ENCODE measurements around the gene MAN1A2. TPM values are rescaled to one million over a fixed set of nuclear protein-coding genes. Genes with fewer than 3 reads are reported as not detected.
"Not testable (repeated sequence)": the region's sequence is repeated elsewhere in the genome, so short reads cannot be mapped to it uniquely, and the experiment has no call there.

Gene MAN1A2
- total RNA-seq, 1 donor from 2014 or later, result 42.7 TPM

DNA sequence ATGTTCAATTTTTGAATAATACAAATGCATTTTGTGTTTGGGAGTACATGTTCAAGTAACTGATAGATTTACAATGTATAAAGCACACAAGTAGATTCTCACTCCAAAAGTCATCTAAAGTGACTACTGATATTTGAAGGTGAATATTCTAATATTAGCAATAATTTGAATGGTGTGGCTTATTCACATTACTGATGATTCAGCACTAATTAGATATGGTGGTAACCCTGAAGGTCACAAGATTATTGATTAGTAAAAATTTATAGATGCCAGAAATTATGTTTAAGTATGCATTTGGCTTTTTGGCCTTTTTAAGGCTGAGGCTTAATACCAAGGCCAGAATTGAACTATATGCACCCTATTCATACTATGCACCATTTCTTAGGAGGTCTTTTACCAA, 186.2 kb downstream of the MAN1A2 start:
- Mint-ChIP-seq H3K4me3 (ENCODE audit: unreplicated experiment) (no peak overlapping the region), H3K27ac (ENCODE audit: unreplicated experiment) (no peak overlapping the region), H3K4me1 (ENCODE audit: low read depth) (no peaks in the 10 kb centered on the region), H3K27me3 (ENCODE audit: low read depth) (peaks cover 5% of the 10 kb centered on the region), H3K36me3 (ENCODE audit: low read depth) (no peaks in the 10 kb centered on the region), H3K9me3 (ENCODE audit: low read depth) (peaks cover 4% of the 10 kb centered on the region)
- TF ChIP-seq, protein P1, sequence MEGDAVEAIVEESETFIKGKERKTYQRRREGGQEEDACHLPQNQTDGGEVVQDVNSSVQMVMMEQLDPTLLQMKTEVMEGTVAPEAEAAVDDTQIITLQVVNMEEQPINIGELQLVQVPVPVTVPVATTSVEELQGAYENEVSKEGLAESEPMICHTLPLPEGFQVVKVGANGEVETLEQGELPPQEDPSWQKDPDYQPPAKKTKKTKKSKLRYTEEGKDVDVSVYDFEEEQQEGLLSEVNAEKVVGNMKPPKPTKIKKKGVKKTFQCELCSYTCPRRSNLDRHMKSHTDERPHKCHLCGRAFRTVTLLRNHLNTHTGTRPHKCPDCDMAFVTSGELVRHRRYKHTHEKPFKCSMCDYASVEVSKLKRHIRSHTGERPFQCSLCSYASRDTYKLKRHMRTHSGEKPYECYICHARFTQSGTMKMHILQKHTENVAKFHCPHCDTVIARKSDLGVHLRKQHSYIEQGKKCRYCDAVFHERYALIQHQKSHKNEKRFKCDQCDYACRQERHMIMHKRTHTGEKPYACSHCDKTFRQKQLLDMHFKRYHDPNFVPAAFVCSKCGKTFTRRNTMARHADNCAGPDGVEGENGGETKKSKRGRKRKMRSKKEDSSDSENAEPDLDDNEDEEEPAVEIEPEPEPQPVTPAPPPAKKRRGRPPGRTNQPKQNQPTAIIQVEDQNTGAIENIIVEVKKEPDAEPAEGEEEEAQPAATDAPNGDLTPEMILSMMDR (IDR thresholded peaks at IDR 0.05), result no peak
- DNase-seq (ENCODE audit: low spot score), result no peak

DNA sequence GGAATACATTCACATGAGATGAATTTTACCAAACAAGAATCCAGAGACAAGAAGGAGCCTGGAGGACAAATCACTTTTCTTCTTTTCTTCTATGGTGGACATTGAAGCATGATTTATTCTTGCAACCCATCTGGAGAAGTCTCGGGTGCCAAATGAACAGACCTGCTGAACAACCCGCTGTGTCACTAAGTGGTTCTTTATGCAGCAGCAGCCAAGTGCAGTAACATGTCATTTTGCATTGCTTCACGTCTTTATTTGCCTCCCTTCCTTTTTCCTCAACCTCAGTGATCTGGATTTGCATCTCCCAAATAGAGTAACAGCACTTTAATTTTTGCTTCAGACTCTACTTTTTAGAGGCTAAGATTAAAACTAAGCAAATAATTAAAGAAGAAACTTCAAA, 188.6 kb downstream of the MAN1A2 start:
- Mint-ChIP-seq H3K27ac (ENCODE audit: unreplicated experiment) (no peak overlapping the region), H3K9me3 (ENCODE audit: low read depth) (peaks cover 12% of the 10 kb centered on the region), H3K4me3 (ENCODE audit: unreplicated experiment) (no peak overlapping the region), H3K4me1 (ENCODE audit: low read depth) (no peaks in the 10 kb centered on the region), H3K36me3 (ENCODE audit: low read depth) (no peaks in the 10 kb centered on the region), H3K27me3 (ENCODE audit: low read depth) (peaks cover 5% of the 10 kb centered on the region)
- TF ChIP-seq, protein P1 (IDR thresholded peaks at IDR 0.05), result no peak
- DNase-seq (ENCODE audit: low spot score), result no peak

DNA sequence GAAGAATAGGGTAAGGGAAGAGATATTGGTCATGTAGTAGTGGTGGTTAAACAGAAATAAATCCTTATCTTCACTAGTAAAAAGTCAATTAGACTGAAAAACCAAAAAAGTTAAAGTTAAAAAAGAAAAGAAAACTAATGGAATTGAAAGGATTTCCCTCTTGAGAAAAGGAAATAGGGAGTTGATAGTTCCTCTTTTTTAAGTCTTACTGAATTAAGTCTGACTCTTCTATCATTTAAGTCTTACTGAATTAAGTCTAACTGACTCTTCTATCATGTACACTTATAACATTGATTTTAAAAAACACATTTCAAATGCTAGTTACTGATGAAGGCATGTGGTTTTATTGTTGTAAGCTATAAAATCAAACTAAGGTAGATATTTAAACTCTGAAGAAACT, 189.1 kb downstream of the MAN1A2 start:
- no peak for DNase-seq (ENCODE audit: low spot score)
- Mint-ChIP-seq H3K4me1 (ENCODE audit: low read depth) (no peaks in the 10 kb centered on the region), H3K9me3 (ENCODE audit: low read depth) (peaks cover 12% of the 10 kb centered on the region), H3K36me3 (ENCODE audit: low read depth) (no peaks in the 10 kb centered on the region), H3K4me3 (ENCODE audit: unreplicated experiment) (no peak overlapping the region), H3K27me3 (ENCODE audit: low read depth) (peaks cover 5% of the 10 kb centered on the region), H3K27ac (ENCODE audit: unreplicated experiment) (no peak overlapping the region)
- TF ChIP-seq, protein P1 (IDR thresholded peaks at IDR 0.05), result no peak

DNA sequence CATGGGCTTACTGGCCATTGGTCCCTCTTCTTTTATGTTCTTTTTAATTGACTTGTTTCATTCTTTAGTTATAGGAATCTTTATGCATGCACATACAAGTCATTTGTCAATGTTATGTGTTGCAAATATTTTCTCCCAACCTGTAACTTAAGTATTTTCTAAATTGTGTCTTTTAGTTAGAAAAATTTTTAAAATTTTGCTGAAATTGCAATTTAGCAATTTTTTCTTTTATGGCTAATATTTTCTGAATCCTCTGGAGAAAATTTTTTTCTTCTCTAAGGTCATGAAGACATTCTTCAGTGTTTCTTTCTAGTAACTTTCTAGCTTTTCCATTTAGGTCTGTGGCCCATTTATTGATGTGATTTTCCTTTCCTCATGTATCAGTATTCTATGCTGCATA, 189.7 kb downstream of the MAN1A2 start:
- Mint-ChIP-seq H3K4me3 (ENCODE audit: unreplicated experiment) (no peak overlapping the region), H3K36me3 (ENCODE audit: low read depth) (no peaks in the 10 kb centered on the region), H3K27ac (ENCODE audit: unreplicated experiment) (no peak overlapping the region), H3K9me3 (ENCODE audit: low read depth) (peaks cover 12% of the 10 kb centered on the region), H3K4me1 (ENCODE audit: low read depth) (no peaks in the 10 kb centered on the region), H3K27me3 (ENCODE audit: low read depth) (peaks cover 5% of the 10 kb centered on the region)
- TF ChIP-seq, protein P1 (IDR thresholded peaks at IDR 0.05), result no peak
- DNase-seq (ENCODE audit: low spot score), result no peak

DNA sequence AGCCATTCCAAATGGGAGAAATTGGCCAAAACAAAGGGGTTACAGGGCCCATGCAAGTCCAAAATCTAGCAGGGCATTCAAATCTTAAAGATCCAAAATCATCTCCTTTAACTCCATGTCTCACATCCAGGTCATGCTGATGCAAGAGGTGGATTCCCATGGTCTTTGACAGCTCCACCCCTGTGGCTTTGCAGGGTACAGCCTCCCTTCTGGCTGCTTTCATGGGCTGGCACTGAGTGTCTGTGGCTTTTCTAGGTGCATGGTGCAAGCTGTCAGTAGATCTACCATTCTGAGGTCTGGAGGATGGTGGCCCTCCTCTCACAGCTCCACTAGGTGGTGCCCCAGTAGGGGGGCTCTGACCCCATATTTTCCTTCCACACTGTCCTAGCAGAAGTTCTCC, 191.2 kb downstream of the MAN1A2 start:
- H3K27ac Mint-ChIP-seq (ENCODE audit: unreplicated experiment); H3K27me3 Mint-ChIP-seq (ENCODE audit: low read depth); H3K36me3 Mint-ChIP-seq (ENCODE audit: low read depth); H3K4me1 Mint-ChIP-seq (ENCODE audit: low read depth); H3K4me3 Mint-ChIP-seq (ENCODE audit: unreplicated experiment); DNase-seq (ENCODE audit: low spot score): not testable (repeated sequence)
- peaks cover 12% of the 10 kb centered on the region for H3K9me3 Mint-ChIP-seq (ENCODE audit: low read depth)

DNA sequence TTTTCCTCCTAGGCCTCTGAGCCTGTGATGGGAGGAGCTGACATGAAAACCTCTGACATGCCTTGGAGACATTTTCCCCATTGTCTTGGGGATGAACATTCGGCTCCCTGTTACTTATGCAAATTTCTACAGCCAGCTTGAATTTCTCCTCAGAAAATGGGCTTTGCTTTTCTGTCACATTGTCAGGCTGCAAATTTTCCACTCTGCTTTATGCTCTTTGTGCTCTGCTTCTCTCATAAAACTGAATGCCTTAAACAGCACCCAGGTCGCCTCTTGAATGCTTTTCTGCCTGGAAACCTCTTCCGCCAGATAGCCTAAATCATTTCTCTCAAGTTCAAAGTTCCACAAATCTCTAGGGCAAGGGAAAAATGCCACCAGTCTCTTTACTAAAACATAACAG, 191.9 kb downstream of the MAN1A2 start:
- H3K9me3 Mint-ChIP-seq (ENCODE audit: low read depth), result peaks cover 12% of the 10 kb centered on the region
- H3K36me3 Mint-ChIP-seq (ENCODE audit: low read depth), result no peaks in the 10 kb centered on the region
- TF ChIP-seq, protein P1 (IDR thresholded peaks at IDR 0.05), result no peak
- no peak overlapping the region for H3K27ac Mint-ChIP-seq (ENCODE audit: unreplicated experiment)
- H3K4me1 Mint-ChIP-seq (ENCODE audit: low read depth), result no peaks in the 10 kb centered on the region
- H3K4me3 Mint-ChIP-seq (ENCODE audit: unreplicated experiment), result no peak overlapping the region
- H3K27me3 Mint-ChIP-seq (ENCODE audit: low read depth), result peaks cover 8% of the 10 kb centered on the region
- no peak for DNase-seq (ENCODE audit: low spot score)

Measured in chondrocyte (in vitro differentiated cells).